DOHH2 (cell line): ENCODE data around the gene HDAC4.

Source experiments
- H3F3A ChIP-seq: fragments of 200-600 bp; sonication (generic), shearing (Covaris generic); 2 replicates; pipeline ENCODE4 v1.6.0; 2016; ENCODE audit warnings: antibody characterized with exemption, mild to moderate bottlenecking; ENCODE audit not compliant: control insufficient read depth, insufficient read depth
- H3K27ac ChIP-seq: fragments of 200-600 bp; sonication (generic); 2 replicates; pipeline ENCODE4 v1.5.1; 2014; ENCODE audit warnings: low read depth, mild to moderate bottlenecking, low read length, moderate library complexity
- H3K27me3 ChIP-seq: fragments of 200-600 bp; sonication (generic); 2 replicates; pipeline ENCODE4 v1.6.1; 2014; ENCODE audit warnings: mild to moderate bottlenecking, low read length, mixed read lengths; ENCODE audit not compliant: control insufficient read depth
- H3K36me3 ChIP-seq: fragments of 200-600 bp; sonication (generic); 2 replicates; pipeline ENCODE4 v1.6.1; 2014; ENCODE audit warnings: mild to moderate bottlenecking, low read length, moderate library complexity, mixed read lengths; ENCODE audit not compliant: control insufficient read depth
- H3K4me1 ChIP-seq: fragments of 200-600 bp; sonication (generic); 2 replicates; pipeline ENCODE4 v1.6.1; 2014; ENCODE audit warnings: mild to moderate bottlenecking, low read length, mixed read lengths; ENCODE audit not compliant: control insufficient read depth
- H3K4me2 ChIP-seq: fragments of 200-600 bp; sonication (generic); 2 replicates; pipeline ENCODE4 v1.6.0; 2014; ENCODE audit warnings: mild to moderate bottlenecking, low read length, moderate library complexity
- H3K4me3 ChIP-seq: fragments of 200-600 bp; sonication (generic); 2 replicates; pipeline ENCODE4 v1.5.1; 2014; ENCODE audit warnings: mild to moderate bottlenecking, low read length, mixed read lengths
- H3K79me2 ChIP-seq: fragments of 200-600 bp; sonication (generic); 2 replicates; pipeline ENCODE4 v1.6.1; 2014; ENCODE audit warnings: mild to moderate bottlenecking, low read length, mixed read lengths; ENCODE audit not compliant: control insufficient read depth
- H3K9me2 ChIP-seq: fragments of 200-600 bp; sonication (generic); replicated peaks from 2 replicates; pipeline ENCODE4 v1.6.1; 2014; ENCODE audit warnings: mild to moderate bottlenecking, low read length, mixed read lengths; ENCODE audit not compliant: control insufficient read depth
- H3K9me3 ChIP-seq: fragments of 200-600 bp; sonication (generic); 2 replicates; pipeline ENCODE4 v1.6.1; 2014; ENCODE audit warnings: antibody characterized with exemption, low read length, mixed read lengths; ENCODE audit not compliant: control insufficient read depth, insufficient read depth
- H4K20me1 ChIP-seq: fragments of 200-600 bp; sonication (generic); 2 replicates; pipeline ENCODE4 v1.6.0; 2014; ENCODE audit warnings: low read depth, mild to moderate bottlenecking, antibody characterized with exemption, low read length, moderate library complexity; ENCODE audit not compliant: control insufficient read depth, insufficient read depth
- CTCF ChIP-seq: fragments of 200-600 bp; sonication (generic); IDR thresholded peaks from one replicate; pipeline ENCODE4 v1.5.1; 2014; ENCODE audit warnings: antibody characterized with exemption, mild to moderate bottlenecking, low read depth, low read length; ENCODE audit not compliant: poor library complexity, severe bottlenecking
- EZH2phosphoT487 ChIP-seq: fragments of 200-600 bp; sonication (generic); IDR thresholded peaks from 2 replicates; pipeline ENCODE4 v1.6.1; 2017; ENCODE audit warnings: borderline replicate concordance, mild to moderate bottlenecking, antibody characterized with exemption, low read length, moderate library complexity, mixed read lengths

The HDAC4 gene

GRCh38 chr2:239156516-239157265, 244.1 kb downstream of the HDAC4 start:
- no peak overlapping the region for H3K27ac ChIP-seq

GRCh38 chr2:239155806-239156480, 244.9 kb downstream of the HDAC4 start:
- TF ChIP-seq EZH2phosphoT487 (no peak), CTCF (no peak)
- Histone ChIP-seq H3K4me2 (no peak overlapping the region), H3K4me1 (peaks cover 10% of the 10 kb centered on the region), H3K27ac (no peak overlapping the region), H3F3A (no peaks in the 10 kb centered on the region), H3K27me3 (no peaks in the 10 kb centered on the region), H3K4me3 (no peak overlapping the region), H3K36me3 (no peaks in the 10 kb centered on the region), H3K9me2 (no peaks in the 10 kb centered on the region), H3K79me2 (no peaks in the 10 kb centered on the region), H3K9me3 (no peaks in the 10 kb centered on the region), H4K20me1 (no peaks in the 10 kb centered on the region)

More at GRCh38 chr2:239156516-239157265, 244.1 kb downstream of the HDAC4 start:
- Histone ChIP-seq H3K36me3 (no peaks in the 10 kb centered on the region), H3K4me2 (no peak overlapping the region), H4K20me1 (no peaks in the 10 kb centered on the region), H3K9me3 (no peaks in the 10 kb centered on the region), H3F3A (no peaks in the 10 kb centered on the region), H3K4me1 (peaks cover 6% of the 10 kb centered on the region), H3K79me2 (no peaks in the 10 kb centered on the region), H3K9me2 (no peaks in the 10 kb centered on the region), H3K4me3 (no peak overlapping the region), H3K27me3 (no peaks in the 10 kb centered on the region)
- no peak for TF ChIP-seq CTCF
- no peak for TF ChIP-seq EZH2phosphoT487

GRCh38 chr2:239154971-239155805, 245.6 kb downstream of the HDAC4 start:
- Histone ChIP-seq H3K4me1 (peaks cover 17% of the 10 kb centered on the region), H3K79me2 (no peaks in the 10 kb centered on the region), H3K9me2 (no peaks in the 10 kb centered on the region), H3K27ac (no peak overlapping the region), H3K9me3 (no peaks in the 10 kb centered on the region), H3K36me3 (no peaks in the 10 kb centered on the region), H3F3A (no peaks in the 10 kb centered on the region), H4K20me1 (no peaks in the 10 kb centered on the region), H3K4me3 (no peak overlapping the region), H3K4me2 (no peak overlapping the region), H3K27me3 (no peaks in the 10 kb centered on the region)
- TF ChIP-seq CTCF (no peak), EZH2phosphoT487 (no peak)
